B cell (primary cell): ENCODE results near the gene ADAMTS2.

Experiments
- CTCF ChIP-seq: fragments of 200-600 bp; IDR thresholded peaks from one replicate; pipeline ENCODE4 v1.8.0; 2022; ENCODE audit warnings: antibody characterized with exemption, mild to moderate bottlenecking
- EZH2 ChIP-seq: IDR thresholded peaks from 2 replicates; pipeline ENCODE4 v1.6.1; 2012; ENCODE audit warnings: borderline replicate concordance, low read depth, mild to moderate bottlenecking, moderate library complexity, low read length; ENCODE audit not compliant: insufficient read depth, poor library complexity, severe bottlenecking

GRCh38 chr5:179209359-179210150, 135.7 kb downstream of the ADAMTS2 start:
- TF ChIP-seq CTCF (no peak), EZH2 (no peak)
